ENCODE measurements around the gene GSTM4. TPM values are rescaled to one million over a fixed set of nuclear protein-coding genes. Genes with fewer than 3 reads are reported as not detected.
"Not testable (repeated sequence)": the region's sequence is repeated elsewhere in the genome, so short reads cannot be mapped to it uniquely, and the experiment has no call there.

The GSTM4 gene
- total and polyA plus RNA-seq, 4 donors: 12.2 to 42.8 (median 30.9) TPM

- Histone ChIP-seq H3K9ac (ENCODE audit: low read depth in 1 of 2, low read length in 2 of 2) (no peak overlapping the region), H3K4me1 (ENCODE audit: control insufficient read depth in 4 of 4, insufficient read depth in 4 of 4, low read length in 3 of 4) (peaks cover 6 to 19% (median 13%) of the 10 kb centered on the region in 4 donors), H3K27me3 (ENCODE audit: control insufficient read depth in 4 of 4, insufficient read depth in 4 of 4, low read length in 3 of 4) (no peaks in the 10 kb centered on the region), H3K9me3 (ENCODE audit: control insufficient read depth in 4 of 4, low read length in 3 of 4) (no peaks in the 10 kb centered on the region), H3K4me3 (ENCODE audit: low read depth in 1 of 3, low read length in 3 of 3) (no peak overlapping the region), H3K36me3 (ENCODE audit: control insufficient read depth in 4 of 4, insufficient read depth in 3 of 4, low read depth in 1 of 4, low read length in 3 of 4) (peaks cover 0 to 24% (median 8%) of the 10 kb centered on the region in 4 donors), H3K27ac (ENCODE audit: low read depth in 1 of 2, low read length in 2 of 2) (no peak overlapping the region)
- DNase-seq (ENCODE audit: low spot score): no peak
- WGBS: 88% methylated on average over 5 of the region's 5 CpGs
- TF ChIP-seq HNF4G (IDR thresholded peaks at IDR 0.05): no peak
- TF ChIP-seq GABPA (IDR thresholded peaks at IDR 0.05 in 1 of 2, conservative IDR thresholded peaks at IDR 0.05 in 1 of 2): no peak
- TF ChIP-seq, protein P1, sequence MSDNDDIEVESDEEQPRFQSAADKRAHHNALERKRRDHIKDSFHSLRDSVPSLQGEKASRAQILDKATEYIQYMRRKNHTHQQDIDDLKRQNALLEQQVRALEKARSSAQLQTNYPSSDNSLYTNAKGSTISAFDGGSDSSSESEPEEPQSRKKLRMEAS (IDR thresholded peaks at IDR 0.05): no peak
- TF ChIP-seq HNF4A (conservative IDR thresholded peaks at IDR 0.05): no peak
- TF ChIP-seq FOXA1 (IDR thresholded peaks at IDR 0.05): no peak
- TF ChIP-seq NR2F2 (IDR thresholded peaks at IDR 0.05): no peak
- no peak for TF ChIP-seq YY1 (IDR thresholded peaks at IDR 0.05)
These were observed 4.2 kb downstream of the GSTM4 start for GRCh38 chr1:109659997-109660690.

DNA sequence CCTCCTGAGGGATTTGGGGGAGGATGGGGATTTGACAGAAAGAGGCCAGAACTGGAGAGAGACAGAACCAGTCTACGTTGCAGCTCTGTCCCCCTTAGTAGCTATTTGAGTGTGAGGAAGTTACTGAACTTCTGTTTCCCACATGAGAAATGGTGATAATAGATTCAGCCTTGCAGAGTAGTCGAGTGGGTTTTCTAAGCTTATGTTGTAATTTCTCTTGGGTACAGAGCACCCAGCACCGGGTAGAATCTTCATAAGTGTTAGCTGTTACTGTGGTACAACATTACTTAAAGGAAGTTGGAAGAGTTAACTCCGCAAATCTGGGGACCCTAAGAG lies 4.8 kb downstream of the GSTM4 start:
- not testable (repeated sequence) for DNase-seq (ENCODE audit: low spot score); H3K4me3 ChIP-seq (ENCODE audit: low read depth in 1 of 3, low read length in 3 of 3); H3K27me3 ChIP-seq (ENCODE audit: control insufficient read depth in 4 of 4, insufficient read depth in 4 of 4, low read length in 3 of 4); H3K9ac ChIP-seq (ENCODE audit: low read depth in 1 of 2, low read length in 2 of 2); H3K27ac ChIP-seq (ENCODE audit: low read depth in 1 of 2, low read length in 2 of 2); H3K9me3 ChIP-seq (ENCODE audit: control insufficient read depth in 4 of 4, low read length in 3 of 4)
- H3K4me1 ChIP-seq (ENCODE audit: control insufficient read depth in 4 of 4, insufficient read depth in 4 of 4, low read length in 3 of 4): peaks cover 3 to 14% (median 9%) of the 10 kb centered on the region in 4 donors
- 88% methylated on average over 4 of the region's 4 CpGs for WGBS
- H3K36me3 ChIP-seq (ENCODE audit: control insufficient read depth in 4 of 4, insufficient read depth in 3 of 4, low read depth in 1 of 4, low read length in 3 of 4): peaks cover 0 to 24% (median 8%) of the 10 kb centered on the region in 4 donors

GRCh38 chr1:109661391-109661790 lies 5.5 kb downstream of the GSTM4 start:
- WGBS: 86% methylated on average over 2 of the region's 2 CpGs
- peaks cover 0 to 24% (median 8%) of the 10 kb centered on the region in 4 donors for H3K36me3 ChIP-seq (ENCODE audit: control insufficient read depth in 4 of 4, insufficient read depth in 3 of 4, low read depth in 1 of 4, low read length in 3 of 4)
- no peak overlapping the region for H3K4me3 ChIP-seq (ENCODE audit: low read depth in 1 of 3, low read length in 3 of 3)
- H3K4me1 ChIP-seq (ENCODE audit: control insufficient read depth in 4 of 4, insufficient read depth in 4 of 4, low read length in 3 of 4): peaks cover 3 to 13% (median 8%) of the 10 kb centered on the region in 4 donors
- H3K27ac ChIP-seq (ENCODE audit: low read depth in 1 of 2, low read length in 2 of 2): no peak overlapping the region
- H3K9ac ChIP-seq (ENCODE audit: low read depth in 1 of 2, low read length in 2 of 2): no peak overlapping the region
- no peaks in the 10 kb centered on the region for H3K9me3 ChIP-seq (ENCODE audit: control insufficient read depth in 4 of 4, low read length in 3 of 4)
- TF ChIP-seq, protein P1 (IDR thresholded peaks at IDR 0.05): no peak
- H3K27me3 ChIP-seq (ENCODE audit: control insufficient read depth in 4 of 4, insufficient read depth in 4 of 4, low read length in 3 of 4): no peaks in the 10 kb centered on the region
- DNase-seq (ENCODE audit: low spot score): no peak

- TF ChIP-seq HNF4A (conservative IDR thresholded peaks at IDR 0.05): no peak
- TF ChIP-seq FOXA1 (IDR thresholded peaks at IDR 0.05): no peak
- no peak for TF ChIP-seq RXRA (IDR thresholded peaks at IDR 0.05)
- no peak overlapping the region for H3K27ac ChIP-seq (ENCODE audit: low read depth in 1 of 2, low read length in 2 of 2)
- H3K4me3 ChIP-seq (ENCODE audit: low read depth in 1 of 3, low read length in 3 of 3): no peak overlapping the region
- H3K9me3 ChIP-seq (ENCODE audit: control insufficient read depth in 4 of 4, low read length in 3 of 4): no peaks in the 10 kb centered on the region
- H3K4me1 ChIP-seq (ENCODE audit: control insufficient read depth in 4 of 4, insufficient read depth in 4 of 4, low read length in 3 of 4): peaks cover 0 to 5% (median 0%) of the 10 kb centered on the region in 4 donors
- 93% methylated on average over 1 of the region's 1 CpG for WGBS
- no peak overlapping the region for H3K9ac ChIP-seq (ENCODE audit: low read depth in 1 of 2, low read length in 2 of 2)
- DNase-seq (ENCODE audit: low spot score): no peak
- peaks cover 0 to 15% (median 7%) of the 10 kb centered on the region in 4 donors for H3K36me3 ChIP-seq (ENCODE audit: control insufficient read depth in 4 of 4, insufficient read depth in 3 of 4, low read depth in 1 of 4, low read length in 3 of 4)
- H3K27me3 ChIP-seq (ENCODE audit: control insufficient read depth in 4 of 4, insufficient read depth in 4 of 4, low read length in 3 of 4): no peaks in the 10 kb centered on the region
These were observed 8.8 kb downstream of the GSTM4 start for GRCh38 chr1:109664671-109665070.
